Measurements from ENCODE around the gene RAET1E.
"Not testable (repeated sequence)": the region's sequence is repeated elsewhere in the genome, so short reads cannot be mapped to it uniquely, and the experiment has no call there.

The RAET1E gene

DNA sequence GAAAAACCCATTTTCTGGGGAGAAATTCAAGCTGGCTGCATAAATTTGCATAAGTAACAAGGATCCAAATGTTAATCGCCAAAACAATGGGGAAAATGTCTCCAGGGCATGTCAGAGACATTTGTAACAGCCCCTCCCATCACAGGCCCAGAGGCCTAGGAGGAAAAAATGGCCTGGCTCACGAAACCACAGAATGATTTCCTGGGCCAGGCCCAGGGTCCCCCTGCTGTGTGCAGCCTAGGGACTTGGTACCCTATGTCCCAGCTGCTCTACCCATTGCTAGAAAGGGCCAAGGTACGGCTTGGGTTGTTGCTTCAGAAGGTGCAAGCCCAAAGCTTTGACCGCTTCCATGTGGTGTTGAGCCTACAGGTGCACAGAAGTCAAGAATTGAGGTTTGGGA lies 10.6 kb upstream of the RAET1E start:
- not testable (repeated sequence) for DNase-seq

DNA sequence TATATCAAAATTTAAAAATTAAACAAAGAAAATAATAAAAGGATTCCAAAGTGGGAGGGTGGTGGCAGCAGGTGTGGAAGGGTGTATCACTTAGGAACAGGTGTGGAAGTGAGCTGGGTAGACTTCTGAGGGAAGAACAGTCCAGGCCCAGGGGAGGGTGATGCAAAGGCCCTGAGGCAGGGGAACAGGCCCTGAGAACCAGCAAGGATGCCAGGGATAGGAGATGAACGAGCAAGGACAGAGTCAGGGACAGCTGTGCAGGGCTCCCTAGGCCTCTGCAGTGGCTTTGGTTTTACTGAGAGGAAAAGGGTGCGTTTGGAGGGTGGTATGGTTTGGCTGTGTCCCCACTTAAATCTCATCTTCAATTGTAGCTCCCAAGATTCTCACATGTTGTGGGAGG lies 9.4 kb upstream of the RAET1E start:
- no peak for DNase-seq

DNA sequence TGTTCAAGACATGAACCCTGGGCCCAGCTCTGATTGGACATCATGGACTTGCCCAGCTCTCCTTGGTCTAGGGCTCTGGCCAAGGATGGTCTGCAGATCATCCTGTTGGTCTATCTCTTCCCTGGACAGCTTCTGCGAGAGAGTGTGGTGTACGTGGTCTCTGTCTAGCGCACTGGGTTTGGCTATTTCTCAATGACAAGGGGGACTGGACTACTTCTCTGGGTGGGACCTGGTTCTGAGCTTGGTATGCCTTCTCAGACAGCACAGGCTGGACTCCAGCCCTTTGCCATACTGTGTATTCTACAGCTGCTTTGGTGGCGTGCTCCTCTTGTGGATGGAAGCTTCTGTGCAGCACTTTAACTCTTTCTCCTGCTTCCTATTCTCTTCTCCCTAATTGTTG lies 8.5 kb upstream of the RAET1E start:
- DNase-seq: no peak

DNA sequence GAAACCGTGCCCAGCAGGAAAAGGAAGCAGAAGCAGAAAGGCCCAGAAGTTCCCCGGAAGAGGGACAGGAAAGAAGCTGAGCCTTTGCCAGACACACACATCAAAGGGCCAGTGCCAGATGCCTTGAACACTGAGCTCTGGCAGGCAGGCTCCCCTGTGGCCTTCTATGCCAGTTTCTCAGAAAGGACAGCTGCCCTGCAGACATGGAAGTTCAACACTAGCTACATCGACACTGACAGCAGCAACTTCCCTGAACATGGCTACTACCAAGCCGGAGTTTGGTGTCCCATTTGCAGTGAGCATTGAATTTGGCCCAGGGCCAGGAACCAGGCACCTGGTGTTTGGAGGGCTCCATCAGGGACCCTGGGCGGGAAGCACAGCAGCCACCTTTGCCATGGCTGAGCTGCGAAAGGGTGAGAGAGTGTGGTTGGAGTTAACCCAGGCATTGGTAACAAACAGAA lies 8.0 kb upstream of the RAET1E start:
- DNase-seq: no peak

DNA sequence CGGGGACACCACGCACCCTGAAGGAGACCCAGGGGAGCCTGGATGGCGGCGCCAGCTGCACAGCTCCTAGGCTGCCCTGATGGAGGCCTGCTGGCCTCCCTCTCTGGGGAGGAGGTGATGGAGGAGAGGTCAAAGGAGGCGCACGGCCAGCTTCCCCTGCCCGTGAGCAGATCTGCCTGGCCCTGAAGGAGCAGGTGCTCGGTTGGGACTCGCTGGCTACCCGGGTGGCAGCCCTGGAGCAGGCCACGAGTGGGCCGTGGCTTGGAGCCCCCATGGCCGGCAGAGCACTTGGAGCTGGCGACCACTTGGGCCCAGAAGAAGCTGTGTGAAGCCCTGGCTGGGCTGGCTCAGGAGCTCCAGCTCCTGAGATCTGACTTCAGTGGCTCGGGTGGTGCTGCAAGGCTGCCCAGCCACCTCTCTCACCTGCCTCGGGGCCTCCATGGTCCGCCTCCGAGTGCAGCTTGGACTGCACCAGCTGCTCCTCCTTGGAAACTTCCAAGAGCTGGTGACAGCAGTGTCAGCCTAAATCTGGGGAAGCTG lies 7.5 kb upstream of the RAET1E start:
- no peak for DNase-seq

DNA sequence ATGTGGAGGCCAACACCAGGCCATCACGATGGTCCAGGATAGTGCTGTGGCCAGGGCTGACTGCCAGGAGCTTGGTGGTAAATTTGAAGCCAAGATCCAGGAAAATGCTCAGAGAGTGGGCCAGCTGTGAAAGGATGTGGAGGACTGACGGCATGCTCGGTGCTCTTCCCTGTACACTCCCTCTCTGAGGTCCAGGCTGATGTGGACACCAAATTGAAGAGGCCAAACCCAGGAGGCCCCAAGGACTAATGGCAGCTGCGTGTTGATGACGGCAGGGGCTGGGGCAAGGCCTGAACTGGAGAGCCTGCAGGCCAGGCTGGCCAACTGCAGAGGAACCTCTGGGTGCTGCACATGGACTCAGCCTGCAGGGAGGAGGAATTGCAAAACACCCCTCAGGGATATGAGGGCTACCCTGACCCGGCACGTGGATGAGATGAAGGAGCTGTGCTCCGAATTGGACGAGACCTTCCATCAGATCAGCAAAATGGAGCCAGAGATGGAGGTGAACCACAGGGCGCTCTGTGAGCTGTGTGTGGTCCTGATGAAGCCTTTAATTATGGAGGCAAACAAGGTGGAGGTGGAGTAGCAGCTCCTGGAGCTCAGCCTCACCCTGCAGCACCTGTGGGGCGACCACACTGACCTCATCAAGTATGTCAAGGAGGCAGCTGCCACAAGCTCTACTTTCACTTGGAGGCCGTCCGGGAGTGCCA lies 6.9 kb upstream of the RAET1E start:
- no peak for DNase-seq

DNA sequence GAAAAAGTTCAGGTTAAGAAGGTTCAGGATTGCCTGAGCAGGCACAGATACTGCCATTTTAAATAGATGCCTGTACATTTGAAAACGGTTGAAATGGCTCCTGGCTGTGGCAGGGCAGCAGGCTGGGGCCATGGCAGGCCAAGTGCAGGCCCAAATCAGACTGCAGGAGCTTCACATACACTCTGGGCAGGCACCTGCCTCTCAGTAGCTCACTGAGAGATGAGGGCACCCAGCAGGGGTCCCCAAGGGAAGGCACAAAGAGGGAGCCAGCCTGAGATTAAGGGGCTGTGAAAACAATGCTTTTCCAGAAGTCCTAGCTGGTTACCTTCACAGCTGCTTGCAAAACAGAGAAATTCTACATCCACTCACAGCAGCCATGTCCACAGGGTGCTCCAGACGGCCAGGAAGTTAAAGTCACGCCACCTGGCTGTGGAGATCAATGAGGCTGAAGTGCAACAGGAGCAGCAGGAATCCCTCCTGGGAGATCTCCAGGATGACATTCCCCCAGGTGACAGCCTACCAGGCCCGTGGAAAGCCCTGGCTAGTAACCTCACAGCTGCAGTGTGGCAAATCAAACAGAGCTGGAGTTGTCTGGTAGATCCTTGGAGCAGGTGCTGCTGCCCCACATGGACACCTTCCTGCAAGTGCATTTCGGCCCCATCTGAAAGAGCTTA lies 6.2 kb upstream of the RAET1E start:
- no peak for DNase-seq

DNA sequence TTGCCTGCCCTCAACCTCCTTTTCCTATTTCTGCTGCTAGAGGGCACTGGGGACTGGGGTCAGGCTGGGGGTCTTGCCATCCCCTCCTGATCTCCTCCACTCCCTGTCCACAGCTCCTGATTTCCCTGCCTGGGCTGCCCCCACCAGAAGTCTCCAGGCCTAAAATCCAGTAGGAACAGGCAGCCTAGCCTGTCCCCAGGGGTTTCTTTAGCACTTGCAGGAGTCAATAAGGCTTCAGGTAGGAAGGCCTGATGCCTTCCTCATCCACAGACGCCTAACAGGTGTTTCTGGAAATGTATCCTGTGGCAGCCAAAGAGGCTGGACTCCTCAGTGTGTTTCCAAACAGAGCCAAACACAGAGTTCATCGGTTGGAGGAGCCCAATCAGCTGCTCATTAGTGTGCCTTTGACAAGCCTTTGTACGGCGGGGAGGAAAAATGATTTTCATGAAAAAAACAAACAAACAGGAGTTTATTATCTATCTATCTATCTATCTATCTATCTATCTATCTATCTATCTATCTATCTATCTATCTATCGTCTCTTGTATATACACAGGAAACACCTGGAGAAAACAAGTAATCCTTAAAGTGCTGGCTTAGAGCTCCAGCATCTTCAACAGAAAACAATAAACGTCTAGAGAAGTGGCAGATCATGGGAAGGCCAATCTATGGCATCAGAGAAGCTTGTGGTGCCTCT lies 3.7 kb upstream of the RAET1E start:
- DNase-seq: no peak

DNA sequence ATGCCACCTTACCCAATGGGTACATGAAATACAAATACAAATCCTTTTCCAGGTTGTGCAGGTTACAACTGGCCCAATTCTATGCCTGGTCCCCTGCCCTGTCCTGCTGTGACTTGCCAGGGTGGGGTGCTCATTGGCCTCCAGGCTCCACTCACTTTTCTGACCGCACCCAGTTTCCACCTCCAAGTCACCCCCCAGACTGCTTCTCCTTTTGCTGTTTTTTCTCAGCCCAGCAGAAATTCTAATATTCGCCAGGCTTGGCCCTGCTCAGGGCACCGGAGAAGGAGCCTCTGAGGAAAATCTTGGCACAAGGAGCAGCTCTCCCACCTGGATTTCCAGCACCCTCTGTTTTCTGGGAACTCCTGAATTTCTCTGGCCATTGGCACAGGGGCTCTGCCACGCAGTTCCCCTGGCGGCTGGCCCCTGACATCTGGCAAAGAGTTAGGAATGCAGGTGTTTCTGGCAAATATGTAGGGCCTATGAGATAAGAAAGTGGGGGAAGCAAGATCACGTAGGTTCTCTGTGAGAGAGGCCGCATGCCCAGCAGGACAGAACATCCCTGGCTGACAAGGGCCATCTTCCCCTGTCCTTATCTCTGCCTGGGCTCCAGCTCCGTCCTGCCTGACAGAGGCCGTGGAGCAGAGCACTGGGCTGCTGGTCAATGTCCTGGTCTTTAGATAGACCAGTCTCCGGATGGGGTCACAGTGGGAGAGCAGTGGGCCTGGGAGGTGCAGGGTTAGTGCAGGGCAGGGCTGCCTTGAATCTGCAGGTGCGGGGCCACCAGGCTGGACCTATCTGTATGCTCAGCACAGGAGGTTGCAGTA lies 2.9 kb upstream of the RAET1E start:
- no peak for DNase-seq

DNA sequence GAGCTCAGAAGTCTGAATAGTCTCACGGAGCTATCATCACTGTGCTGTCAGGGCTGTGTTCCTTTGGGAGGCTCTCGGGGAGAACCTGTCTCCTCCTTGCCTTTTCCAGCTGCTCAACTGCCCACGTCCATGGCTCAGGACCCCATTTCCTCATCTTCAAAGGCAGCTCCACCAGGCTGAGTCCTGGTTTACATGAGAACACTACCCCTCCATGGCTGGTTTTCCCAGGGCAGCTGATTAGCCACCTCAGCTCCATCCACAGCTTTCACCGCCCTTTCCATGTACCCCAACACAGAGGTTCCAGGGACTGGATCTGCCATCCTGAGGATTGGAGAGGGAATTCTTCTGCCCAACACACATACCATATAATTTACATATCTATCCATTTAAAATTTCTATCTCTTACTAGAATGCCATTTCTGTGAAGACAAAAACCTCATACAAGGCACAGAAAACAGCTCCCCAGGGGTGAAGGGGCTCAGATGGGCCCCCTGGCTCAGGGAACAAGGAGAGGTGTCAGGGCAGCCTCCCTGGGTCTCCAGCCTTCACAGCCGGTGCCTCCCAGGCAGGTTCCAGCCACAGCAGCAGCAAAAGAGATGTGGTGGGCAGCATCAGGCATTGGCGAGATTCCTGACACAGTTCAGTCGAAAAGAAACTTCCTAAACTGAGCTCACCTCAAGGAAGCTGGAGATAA lies 2.2 kb upstream of the RAET1E start:
- DNase-seq: no peak

DNA sequence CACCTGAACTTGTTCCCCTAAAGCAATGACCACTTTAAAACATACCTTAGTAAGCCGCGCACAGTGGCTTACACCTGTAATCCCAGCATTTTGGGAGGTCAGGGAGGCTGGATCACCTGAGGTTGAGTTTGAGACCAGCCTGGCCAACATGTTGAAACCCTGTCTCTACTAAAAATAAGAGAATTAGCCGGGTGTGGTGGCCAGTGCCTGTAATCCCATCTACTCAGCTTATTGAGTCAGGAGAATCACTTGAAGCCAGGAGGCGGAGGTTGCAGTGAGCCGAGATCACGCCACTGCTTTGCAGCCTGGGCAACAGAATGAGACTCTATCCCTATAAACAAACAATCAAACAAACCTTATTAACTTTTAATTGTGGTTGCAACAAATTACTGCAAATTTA lies 1.6 kb upstream of the RAET1E start:
- DNase-seq: no peak

DNA sequence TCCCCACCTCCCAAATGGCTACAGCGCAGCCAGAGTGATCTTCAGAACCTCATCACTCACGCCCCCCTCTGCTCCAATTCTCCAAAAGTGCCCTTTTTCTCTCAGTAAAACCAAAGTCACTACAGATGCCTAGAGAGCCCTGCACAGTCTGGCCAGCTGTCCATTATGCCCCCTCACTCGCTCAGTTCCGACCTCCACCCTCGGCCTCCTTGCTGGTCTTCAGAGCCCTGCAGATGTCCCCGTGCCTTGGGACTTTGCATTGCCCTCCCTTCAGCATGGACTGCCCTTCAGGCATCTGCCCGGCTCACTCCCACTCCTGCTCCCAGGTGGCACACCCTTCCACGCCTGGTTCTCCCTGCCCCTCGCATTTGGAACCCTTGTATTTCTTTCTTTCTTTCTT lies 1.1 kb upstream of the RAET1E start:
- no peak for DNase-seq

DNA sequence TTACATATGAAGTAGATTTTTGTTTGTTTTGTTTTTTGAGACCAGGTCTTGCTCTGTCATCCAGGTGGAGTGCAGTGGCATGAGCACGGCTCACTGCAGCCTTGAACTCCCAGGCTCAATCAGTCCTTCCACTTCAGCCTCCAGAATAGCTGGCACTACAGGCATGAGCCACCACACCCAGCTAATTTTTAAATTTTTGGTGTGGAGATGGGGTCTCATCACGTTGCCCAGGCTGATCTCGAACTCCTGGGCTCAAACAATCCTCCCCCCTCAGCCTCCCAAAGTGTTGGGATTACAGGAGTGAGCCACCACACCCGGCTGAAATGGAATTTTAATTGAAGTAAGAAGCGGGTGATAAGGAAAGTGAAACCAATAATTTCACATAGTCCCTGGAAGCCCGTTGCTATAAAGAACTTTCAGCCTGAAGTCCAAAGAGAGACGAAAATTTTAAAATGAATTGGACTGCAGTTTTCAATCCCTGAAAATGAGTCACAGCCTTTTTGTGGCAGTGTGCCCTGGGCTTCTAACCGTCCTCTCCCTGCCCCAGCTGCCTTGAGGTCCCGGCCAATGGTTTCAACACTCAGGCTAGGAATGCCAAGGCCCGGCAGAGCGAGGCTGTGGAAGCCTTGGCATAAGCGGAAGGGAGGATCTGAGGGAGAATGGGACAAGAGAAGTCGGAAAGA lies 757 bp downstream of the RAET1E start:
- no peak for DNase-seq

DNA sequence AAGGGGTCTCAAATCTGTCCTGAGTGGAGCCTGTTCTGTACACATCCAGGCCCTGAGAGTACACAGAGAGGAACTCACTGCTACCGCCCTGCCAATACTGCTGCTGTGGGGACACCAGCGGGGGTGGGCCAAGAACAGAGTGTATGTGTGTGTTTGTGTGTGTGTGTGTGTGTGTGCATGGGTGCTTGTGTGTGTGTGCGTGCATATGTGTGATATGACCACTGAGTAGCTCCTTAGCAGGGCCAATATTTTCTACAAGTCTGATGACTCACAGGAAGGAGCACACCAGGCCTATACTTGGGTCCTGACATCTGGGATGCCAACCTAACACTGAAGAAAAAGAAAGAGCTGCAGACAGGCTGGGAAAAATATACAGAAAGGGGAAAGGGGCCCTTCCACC lies 1.4 kb downstream of the RAET1E start:
- no peak for DNase-seq

DNA sequence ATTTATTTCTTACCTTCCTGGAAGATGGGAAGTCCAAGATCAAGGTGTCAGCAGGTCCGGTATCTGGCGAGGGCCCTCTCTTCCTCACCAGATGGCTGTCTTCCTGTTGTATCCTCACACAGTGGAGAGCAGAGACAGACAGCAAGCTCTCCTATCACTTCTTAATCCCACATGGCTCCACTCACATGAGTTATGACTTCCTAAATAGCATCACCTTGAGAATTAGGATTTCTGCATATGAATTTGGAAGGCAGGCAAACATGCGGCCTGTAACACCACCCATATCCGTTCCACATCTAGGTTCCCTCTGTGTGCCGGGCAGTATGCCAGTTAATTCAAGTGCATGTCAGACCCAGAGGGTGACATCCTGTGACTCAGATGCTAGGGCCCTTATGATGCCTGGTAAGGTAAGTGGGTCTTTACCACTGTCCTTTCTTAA lies 2.1 kb downstream of the RAET1E start:
- peak; percentile 16 to 20 for DNase-seq

DNA sequence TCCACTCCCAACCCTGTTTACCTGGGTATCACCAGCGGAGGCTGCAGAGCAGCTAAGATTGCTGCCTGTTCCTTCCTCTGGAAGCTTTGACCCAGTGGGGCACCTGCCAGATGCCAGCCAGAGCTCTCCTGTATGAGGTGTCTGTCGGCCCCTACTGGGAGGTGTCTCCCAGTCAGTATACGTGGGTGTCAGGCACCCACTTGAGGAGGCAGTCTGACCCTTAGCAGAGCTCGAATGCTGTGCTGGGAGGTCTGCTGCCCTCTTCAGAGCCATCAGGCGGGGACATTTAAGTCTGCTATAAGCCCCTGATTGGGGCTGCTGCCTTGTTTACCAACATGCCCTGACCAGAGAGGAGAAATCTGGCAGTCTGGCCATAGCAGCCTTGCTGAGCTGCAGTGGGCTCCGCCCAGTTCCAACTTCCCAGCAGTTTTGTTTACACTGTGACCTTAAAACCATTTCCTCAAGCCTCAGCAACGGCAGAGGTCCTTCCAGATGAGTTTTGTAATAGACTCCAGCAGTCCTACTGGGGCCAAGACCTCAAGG lies 2.8 kb downstream of the RAET1E start:
- no peak for DNase-seq

DNA sequence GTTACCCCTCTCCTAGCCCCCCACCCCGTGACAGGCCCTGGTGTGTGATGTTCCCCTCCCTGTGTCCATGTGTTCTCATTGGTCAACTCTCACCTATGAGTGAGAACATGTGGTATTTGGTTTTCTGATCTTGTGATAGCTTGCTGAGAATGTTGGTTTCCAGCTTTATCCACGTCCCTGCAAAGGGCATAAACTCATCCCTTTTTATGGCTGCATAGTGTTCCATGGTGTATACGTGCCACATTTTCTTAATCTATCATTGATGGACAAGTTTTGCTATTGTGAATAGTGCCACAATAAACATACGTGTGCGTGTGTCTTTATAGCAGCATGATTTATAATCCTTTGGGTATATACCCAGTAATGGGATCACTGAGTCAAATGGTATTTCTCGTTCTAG lies 6.0 kb downstream of the RAET1E start:
- not testable (repeated sequence) for DNase-seq

DNA sequence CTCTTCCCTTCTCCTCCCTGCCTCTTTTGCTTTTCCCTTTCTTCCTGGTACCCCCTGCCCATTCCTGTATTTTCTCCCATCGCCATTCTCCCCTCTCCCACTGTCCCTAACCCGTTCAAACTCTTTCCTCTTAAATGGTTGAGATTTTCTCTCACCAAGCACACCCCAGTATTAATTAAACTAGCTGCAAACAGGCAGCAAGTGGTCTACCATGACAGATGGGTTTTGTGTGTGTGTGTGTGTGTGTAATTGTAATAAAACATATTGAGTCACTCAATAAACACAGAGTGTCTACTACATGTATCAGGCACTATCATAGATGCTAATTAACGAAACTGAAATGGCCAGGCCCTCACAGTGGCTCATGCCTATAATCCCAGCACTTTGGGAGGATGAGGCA lies 6.7 kb downstream of the RAET1E start:
- no peak for DNase-seq

DNA sequence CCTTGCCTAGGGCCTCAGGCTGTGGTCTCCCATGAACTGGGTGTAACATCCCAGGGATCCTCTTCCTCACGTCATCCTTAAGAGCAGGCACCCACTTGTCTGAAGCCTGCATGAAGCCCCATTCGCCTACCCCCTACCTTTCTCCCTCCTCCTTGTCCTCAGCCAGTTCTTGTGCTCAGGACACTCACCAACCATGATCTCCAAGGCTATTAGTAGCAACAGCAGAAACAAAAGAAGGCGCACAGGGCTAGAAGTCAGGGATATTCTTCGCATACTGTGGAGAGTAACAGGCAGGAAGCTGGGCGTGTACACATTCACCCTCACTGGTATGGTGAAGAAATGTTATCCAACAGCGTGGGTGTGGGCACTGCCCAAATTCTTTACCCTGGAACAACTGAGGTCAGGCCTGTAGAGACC lies 7.3 kb downstream of the RAET1E start:
- DNase-seq: no peak

DNA sequence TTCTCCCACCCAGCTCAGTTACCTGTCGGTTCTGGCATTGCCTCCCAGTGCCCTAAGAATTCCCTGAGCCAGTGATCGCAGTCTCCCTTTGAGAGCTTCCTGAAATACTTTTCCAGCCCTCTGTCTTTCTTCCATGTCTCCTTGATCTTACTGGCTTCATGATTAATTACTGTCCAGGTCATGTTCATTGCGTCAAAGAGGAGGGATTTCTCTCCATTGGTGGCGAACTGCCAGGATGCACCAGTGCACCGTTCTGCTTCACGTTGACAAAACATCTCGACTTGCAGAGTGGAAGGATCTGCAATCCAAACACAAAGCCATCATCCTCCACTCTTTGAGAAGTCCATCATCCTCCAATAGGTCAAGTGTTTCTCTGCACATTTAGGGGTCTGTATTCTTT lies 8.6 kb downstream of the RAET1E start:
- no peak for DNase-seq

DNA sequence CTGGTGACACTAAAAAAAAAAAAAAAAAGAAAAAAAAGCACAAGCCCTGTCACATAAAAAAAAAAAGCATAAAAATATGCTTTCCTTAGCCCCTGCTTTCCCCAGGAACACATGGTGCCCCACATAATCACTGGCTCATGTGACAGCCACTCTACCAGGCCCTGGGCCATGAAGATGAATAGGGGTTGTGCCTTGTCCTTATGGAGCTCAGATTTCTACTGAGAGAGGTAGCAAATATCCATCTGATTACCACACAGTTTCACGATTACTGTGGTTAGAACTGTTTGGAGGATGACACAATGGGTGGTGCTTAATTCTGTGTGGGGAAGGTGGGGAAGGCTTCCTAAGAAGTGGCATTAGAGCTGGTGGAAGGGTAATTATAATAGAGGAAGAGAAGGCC lies 9.3 kb downstream of the RAET1E start:
- DNase-seq: no peak

Measured in activated CD4-positive, alpha-beta T cell treated with anti-CD3 and anti-CD28 coated beads, Interleukin-2, amount 50 U/mL, for 4 hours (primary cell).